Right atrium auricular region (tissue), 2 donors: ENCODE measurements around the gene APMAP. TPM values are rescaled to one million over a fixed set of nuclear protein-coding genes. Genes with fewer than 3 reads are reported as not detected.

Experiments
- DNase-seq: peaks from one replicate; pipeline ENCODE4 v3.0.0-alpha.2; 2019; ENCODE audit warnings: low spot score
- H3K27ac ChIP-seq, 2 donors: fragments of 200-600 bp; sonication (generic); 1 replicate in 1 of 2; 2 replicates in 1 of 2; pipeline ENCODE4 v1.5.1; 2016 to 2019
- H3K27me3 ChIP-seq, 2 donors: fragments of 200-600 bp; sonication (generic); one replicate each; pipeline versions ENCODE4 v1.5.1 to v1.6.0; 2017 to 2019
- H3K36me3 ChIP-seq: fragments of 200-600 bp; sonication (generic); one replicate; pipeline ENCODE4 v1.5.1; 2016
- H3K4me1 ChIP-seq, 2 donors: fragments of 200-600 bp; sonication (generic); one replicate each; pipeline versions ENCODE4 v1.5.1 to v1.6.0; 2017 to 2019
- H3K4me3 ChIP-seq, 2 donors: fragments of 200-600 bp; sonication (generic); 1 replicate in 1 of 2; 2 replicates in 1 of 2; pipeline ENCODE4 v1.5.1; 2017 to 2019; ENCODE audit warnings: mild to moderate bottlenecking in 1 of 2, moderate library complexity in 1 of 2
- H3K9me3 ChIP-seq, 2 donors: fragments of 200-600 bp; sonication (generic); one replicate each; pipeline ENCODE4 v1.5.1; 2019
- total RNA-seq, 2 donors: library from RNA; depleted of rRNA; stranded (reverse); fragments of >200 nt; gene quantifications; one replicate each; pipeline ENCODE4 v1.1.0, GENCODE V29; 2016
- TF ChIP-seq, protein P1 (sequence below), 2 donors: fragments of 200-600 bp; sonication (generic); IDR thresholded peaks; one replicate each; pipeline ENCODE4 v1.5.1; 2019; ENCODE audit warnings: antibody characterized with exemption in 2 of 2

The APMAP gene
- total RNA-seq, 2 donors from 2014 or later = 30.3 to 30.5 TPM

DNA sequence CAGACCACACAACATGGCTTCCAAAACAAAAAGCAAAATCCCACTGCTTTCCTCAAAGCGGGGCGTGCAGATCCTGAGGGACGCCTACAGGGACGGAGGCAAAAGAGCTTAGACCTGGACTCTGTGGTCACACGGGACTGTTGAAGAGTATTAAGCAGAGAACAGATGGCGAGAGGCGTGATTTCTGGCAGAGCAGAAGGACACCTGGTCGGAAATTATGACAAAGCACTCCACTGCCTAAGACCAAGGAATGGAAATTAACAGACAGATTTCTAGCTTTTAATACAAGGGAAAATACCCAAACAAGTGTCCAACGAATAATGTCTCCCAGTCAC is 28.1 kb downstream of the APMAP start:
- H3K27me3 ChIP-seq = no peaks in the 10 kb centered on the region
- DNase-seq = no peak
- no peak overlapping the region for H3K27ac ChIP-seq
- H3K36me3 ChIP-seq = peaks cover 70% of the 10 kb centered on the region
- TF ChIP-seq, protein P1, sequence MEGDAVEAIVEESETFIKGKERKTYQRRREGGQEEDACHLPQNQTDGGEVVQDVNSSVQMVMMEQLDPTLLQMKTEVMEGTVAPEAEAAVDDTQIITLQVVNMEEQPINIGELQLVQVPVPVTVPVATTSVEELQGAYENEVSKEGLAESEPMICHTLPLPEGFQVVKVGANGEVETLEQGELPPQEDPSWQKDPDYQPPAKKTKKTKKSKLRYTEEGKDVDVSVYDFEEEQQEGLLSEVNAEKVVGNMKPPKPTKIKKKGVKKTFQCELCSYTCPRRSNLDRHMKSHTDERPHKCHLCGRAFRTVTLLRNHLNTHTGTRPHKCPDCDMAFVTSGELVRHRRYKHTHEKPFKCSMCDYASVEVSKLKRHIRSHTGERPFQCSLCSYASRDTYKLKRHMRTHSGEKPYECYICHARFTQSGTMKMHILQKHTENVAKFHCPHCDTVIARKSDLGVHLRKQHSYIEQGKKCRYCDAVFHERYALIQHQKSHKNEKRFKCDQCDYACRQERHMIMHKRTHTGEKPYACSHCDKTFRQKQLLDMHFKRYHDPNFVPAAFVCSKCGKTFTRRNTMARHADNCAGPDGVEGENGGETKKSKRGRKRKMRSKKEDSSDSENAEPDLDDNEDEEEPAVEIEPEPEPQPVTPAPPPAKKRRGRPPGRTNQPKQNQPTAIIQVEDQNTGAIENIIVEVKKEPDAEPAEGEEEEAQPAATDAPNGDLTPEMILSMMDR (IDR thresholded peaks at IDR 0.05) = no peak
- H3K4me1 ChIP-seq = peaks cover 0 to 12% of the 10 kb centered on the region in 2 donors
- H3K9me3 ChIP-seq = no peaks in the 10 kb centered on the region
- H3K4me3 ChIP-seq = no peak overlapping the region

DNA sequence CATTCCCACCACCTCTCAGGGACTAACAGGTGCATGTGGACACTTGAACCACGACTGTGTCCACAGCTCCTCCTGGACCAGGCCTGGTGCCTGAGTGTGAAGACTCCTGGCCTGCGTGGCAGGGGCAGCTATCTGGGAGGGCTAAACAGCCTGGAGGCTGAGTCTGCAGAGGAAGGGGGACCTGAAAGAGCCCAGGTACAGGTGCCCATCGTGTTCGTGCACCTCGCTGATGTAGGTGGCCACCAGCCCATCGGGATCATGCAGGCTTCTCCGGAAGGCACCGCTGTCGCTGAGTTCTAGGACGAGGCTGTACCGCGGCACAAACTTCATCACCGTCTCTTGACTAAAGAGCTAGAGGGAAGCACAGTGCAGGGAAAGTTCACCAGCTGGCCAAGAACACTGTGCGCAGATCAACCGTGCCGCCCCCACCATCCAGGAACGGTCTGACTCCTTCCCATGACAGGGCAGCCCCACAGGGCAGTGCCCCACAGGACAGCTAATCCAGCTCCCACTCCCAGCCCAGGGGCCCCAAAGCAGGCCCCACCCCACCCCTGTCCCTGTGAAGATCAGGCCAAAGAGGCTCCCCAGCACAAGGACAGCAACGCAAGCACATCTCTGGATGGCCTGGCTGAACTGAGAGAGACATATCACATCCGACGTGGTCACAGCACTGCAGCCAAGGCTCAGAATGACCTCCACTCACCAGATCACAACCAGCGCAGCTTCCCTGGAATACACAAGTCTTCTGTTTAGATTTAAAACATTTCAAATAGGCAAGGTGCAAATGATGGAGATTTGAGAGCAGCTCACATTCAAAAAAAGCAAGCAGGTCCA is 28.7 kb downstream of the APMAP start:
- Histone ChIP-seq H3K36me3 (peaks cover 64% of the 10 kb centered on the region), H3K4me1 (peaks cover 0 to 12% of the 10 kb centered on the region in 2 donors), H3K9me3 (no peaks in the 10 kb centered on the region), H3K27me3 (no peaks in the 10 kb centered on the region), H3K4me3 (no peak overlapping the region), H3K27ac (no peak overlapping the region)
- TF ChIP-seq, protein P1 (IDR thresholded peaks at IDR 0.05) = no peak
- DNase-seq = no peak

DNA sequence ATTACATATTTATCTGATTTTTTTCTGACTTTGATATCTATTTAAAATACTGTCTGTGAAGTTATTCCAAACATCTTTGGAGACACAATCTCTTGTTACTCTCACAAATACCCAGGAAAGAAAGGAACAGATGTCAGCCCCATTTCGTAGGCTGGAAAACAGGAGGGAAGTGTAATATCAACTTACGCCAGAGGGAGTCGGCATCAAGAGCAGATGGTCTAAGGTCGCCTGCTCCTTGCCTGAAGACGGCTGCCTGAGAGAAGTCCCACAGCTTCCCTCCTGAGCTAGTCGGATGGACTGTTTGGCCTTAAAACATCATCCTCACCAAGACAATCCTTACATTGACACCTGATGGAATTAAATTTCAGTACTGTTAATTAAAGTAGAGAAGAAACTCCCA is 30.0 kb downstream of the APMAP start:
- peaks cover 54% of the 10 kb centered on the region for H3K36me3 ChIP-seq
- TF ChIP-seq, protein P1 (IDR thresholded peaks at IDR 0.05) = no peak

DNA sequence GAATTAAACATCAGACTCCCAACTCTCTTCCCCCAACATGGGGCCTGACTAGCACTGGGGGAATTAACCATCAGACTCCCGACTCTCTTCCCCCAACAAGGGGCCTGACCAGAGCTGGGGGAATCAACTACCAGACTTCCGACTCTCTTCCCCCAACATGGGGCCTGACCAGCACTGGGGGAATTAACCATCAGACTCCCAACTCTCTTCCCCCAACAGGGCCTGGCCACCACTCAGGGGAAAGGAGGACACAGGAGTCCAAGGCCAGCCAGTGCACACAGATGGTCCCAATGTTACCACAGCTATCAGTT is 30.4 kb downstream of the APMAP start:
- no peaks in the 10 kb centered on the region for H3K9me3 ChIP-seq
- H3K4me3 ChIP-seq = no peak overlapping the region
- DNase-seq = no peak
- H3K4me1 ChIP-seq = peaks cover 0 to 12% of the 10 kb centered on the region in 2 donors
- TF ChIP-seq, protein P1 (IDR thresholded peaks at IDR 0.05) = no peak
- H3K36me3 ChIP-seq = peaks cover 54% of the 10 kb centered on the region
- H3K27me3 ChIP-seq = no peaks in the 10 kb centered on the region
- no peak overlapping the region for H3K27ac ChIP-seq

More for the DNA sequence above, 30.0 kb downstream of the APMAP start:
- H3K4me1 ChIP-seq = peaks cover 0 to 12% of the 10 kb centered on the region in 2 donors
- H3K4me3 ChIP-seq = no peak overlapping the region
- no peak for DNase-seq
- no peaks in the 10 kb centered on the region for H3K27me3 ChIP-seq
- H3K9me3 ChIP-seq = no peaks in the 10 kb centered on the region
- no peak overlapping the region for H3K27ac ChIP-seq

DNA sequence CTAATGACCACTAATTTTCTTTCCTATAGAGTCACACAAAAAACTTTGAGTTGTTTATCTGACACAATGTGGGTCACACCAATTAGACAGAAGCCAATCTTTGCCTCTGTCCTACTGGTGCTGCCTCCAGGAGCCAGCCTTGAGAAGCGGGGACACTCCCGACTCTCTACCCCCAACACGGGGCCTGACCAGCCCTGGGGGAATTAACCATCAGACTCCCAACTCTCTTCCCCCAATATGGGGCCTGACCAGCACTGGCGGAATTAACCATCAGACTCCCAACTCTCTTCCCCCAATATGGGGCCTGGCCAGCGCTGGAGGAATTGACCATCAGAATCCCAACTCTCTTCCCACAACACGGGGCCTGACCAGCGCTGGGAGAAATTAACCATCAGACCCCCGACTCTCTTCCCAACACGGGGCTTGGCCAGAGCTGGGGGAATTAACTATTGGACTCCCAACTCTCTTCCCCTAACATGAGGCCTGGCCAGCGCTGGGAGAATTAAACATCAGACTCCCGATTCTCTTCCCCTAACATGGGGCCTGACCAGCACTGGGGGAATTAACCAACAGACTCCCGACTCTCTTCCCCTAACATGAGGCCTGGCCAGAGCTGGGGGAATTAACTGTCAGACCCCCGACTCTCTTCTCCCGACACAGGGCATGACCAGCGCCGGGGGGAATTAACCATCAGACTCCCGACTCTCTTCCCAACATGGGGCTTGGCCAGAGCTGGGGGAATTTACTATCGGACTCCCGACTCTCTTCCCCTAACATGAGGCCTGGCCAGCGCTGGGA is 31.0 kb downstream of the APMAP start:
- Histone ChIP-seq H3K4me1 (peaks cover 0 to 12% of the 10 kb centered on the region in 2 donors), H3K27me3 (no peaks in the 10 kb centered on the region), H3K9me3 (no peaks in the 10 kb centered on the region), H3K4me3 (no peak overlapping the region), H3K27ac (no peak overlapping the region), H3K36me3 (peaks cover 54% of the 10 kb centered on the region)
- DNase-seq = no peak
- TF ChIP-seq, protein P1 (IDR thresholded peaks at IDR 0.05) = no peak
